ENCODE results near the gene ZMIZ1. TPM values are rescaled to one million over a fixed set of nuclear protein-coding genes. Genes with fewer than 3 reads are reported as not detected.
A peak's percentile ranks its signal among the peaks of the same experiment; 100 is the strongest.

The ZMIZ1 gene
- total and polyA plus RNA-seq, 2 experiments from 2014 or later = 9.2 to 30.9 TPM

GRCh38 chr10:79163666-79163975 lies 94.9 kb downstream of the ZMIZ1 start:
- Histone ChIP-seq H3K27me3 (ENCODE audit: insufficient read depth) (no peaks in the 10 kb centered on the region), H3K27ac (ENCODE audit: low read depth) (0 out of 2 replicates have a peak overlapping the region, but pooled peaks have one; percentile 50), H3K4me1 (ENCODE audit: insufficient read depth) (peaks cover 8% of the 10 kb centered on the region), H2AFZ (no peak overlapping the region), H3K79me2 (replicated peaks; ENCODE audit: insufficient read depth) (peaks cover 18% of the 10 kb centered on the region), H4K20me1 (replicated peaks; ENCODE audit: insufficient read depth) (0 out of 2 replicates have a peak, but pooled peaks cover 2% of the 10 kb centered on the region), H3K4me3 (no peak overlapping the region), H3K4me2 (no peak overlapping the region), H3K9me2 (ENCODE audit: insufficient read depth) (no peaks in the 10 kb centered on the region), H3F3A (replicated peaks; ENCODE audit: low read depth) (no peaks in the 10 kb centered on the region), H3K36me3 (ENCODE audit: insufficient read depth) (no peaks in the 10 kb centered on the region)
- TF ChIP-seq ZNF462 (CRISPR knock-in tag; IDR thresholded peaks at IDR 0.05) (no peak), EZH2phosphoT487 (IDR thresholded peaks at IDR 0.05; ENCODE audit: unreplicated experiment) (no peak), REST (IDR thresholded peaks at IDR 0.05; ENCODE audit: unreplicated experiment) (no peak), CTCF (conservative IDR thresholded peaks at IDR 0.05; ENCODE audit: low read depth in 2 of 2) (no peak), NANOG (IDR thresholded peaks at IDR 0.05; ENCODE audit: borderline replicate concordance) (no peak), JUNB (IDR thresholded peaks at IDR 0.05; ENCODE audit: unreplicated experiment) (no peak), POLR2AphosphoS5 (IDR thresholded peaks at IDR 0.05; ENCODE audit: low read depth) (no peak), EZH2 (IDR thresholded peaks at IDR 0.05; ENCODE audit: low read depth, unreplicated experiment) (no peak), ETS1 (IDR thresholded peaks at IDR 0.05) (no peak), ZNF114 (CRISPR knock-in tag; IDR thresholded peaks at IDR 0.05) (no peak)
- Mint-ChIP-seq H3K4me1 (peaks cover 58% of the 10 kb centered on the region), H3K9me3 (no peaks in the 10 kb centered on the region; the same call in 2 of the 3 replicates), H3K4me3 (no peak overlapping the region), H3K27me3 (ENCODE audit: insufficient read depth, low read depth, poor library complexity) (peaks cover 13% of the 10 kb centered on the region), H3K27ac (no peak overlapping the region), H3K36me3 (ENCODE audit: low read depth) (peaks cover 5% of the 10 kb centered on the region; the same call in 2 of the 3 replicates)
- DNase-seq (ENCODE audit: low spot score) (no peak), ATAC-seq (no peak)

Measured in GM23338 (cell line).